ENCODE data around the gene XXYLT1.

XXYLT1 gene

DNA sequence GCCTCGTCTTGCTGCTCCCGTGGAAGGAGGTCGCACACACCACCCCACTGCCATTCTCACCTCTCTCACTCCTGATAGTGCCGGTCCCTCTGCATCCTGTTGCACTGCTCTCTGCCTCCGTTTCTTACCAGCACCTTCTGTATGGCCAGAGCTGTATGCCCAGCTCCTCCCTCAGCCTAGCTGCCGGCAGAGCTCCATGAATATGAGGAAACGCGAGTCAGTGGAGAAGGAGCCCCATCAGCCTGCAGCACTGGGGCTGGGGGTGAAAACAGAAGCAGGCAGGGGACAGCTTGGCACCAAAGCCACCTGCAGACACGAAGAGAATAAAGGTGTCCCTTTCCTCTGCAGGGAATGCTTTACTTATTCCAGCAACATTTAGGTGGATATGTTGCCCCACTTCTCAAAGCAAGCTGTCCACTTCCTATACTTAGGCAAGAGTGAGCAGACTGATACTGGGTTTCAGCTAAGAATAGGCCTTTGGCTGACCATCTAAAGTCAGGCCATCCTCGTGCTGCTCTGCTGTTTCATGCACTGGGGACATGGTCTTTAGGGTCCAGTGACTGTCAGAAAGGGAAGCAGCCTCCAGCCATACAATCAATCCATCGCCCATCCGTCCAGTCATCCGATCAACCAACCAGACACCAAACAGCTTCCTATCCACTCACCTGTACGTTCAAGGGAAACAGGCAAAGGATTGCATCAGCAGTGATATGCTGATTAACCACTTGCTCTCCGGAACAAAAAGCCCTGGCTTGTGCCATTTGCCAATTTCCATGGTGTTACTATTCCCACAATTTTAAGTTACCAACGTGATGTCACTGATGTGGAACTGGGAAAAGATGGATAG, 222.7 kb downstream of the XXYLT1 start:
- TF ChIP-seq, protein P1, sequence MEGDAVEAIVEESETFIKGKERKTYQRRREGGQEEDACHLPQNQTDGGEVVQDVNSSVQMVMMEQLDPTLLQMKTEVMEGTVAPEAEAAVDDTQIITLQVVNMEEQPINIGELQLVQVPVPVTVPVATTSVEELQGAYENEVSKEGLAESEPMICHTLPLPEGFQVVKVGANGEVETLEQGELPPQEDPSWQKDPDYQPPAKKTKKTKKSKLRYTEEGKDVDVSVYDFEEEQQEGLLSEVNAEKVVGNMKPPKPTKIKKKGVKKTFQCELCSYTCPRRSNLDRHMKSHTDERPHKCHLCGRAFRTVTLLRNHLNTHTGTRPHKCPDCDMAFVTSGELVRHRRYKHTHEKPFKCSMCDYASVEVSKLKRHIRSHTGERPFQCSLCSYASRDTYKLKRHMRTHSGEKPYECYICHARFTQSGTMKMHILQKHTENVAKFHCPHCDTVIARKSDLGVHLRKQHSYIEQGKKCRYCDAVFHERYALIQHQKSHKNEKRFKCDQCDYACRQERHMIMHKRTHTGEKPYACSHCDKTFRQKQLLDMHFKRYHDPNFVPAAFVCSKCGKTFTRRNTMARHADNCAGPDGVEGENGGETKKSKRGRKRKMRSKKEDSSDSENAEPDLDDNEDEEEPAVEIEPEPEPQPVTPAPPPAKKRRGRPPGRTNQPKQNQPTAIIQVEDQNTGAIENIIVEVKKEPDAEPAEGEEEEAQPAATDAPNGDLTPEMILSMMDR (IDR thresholded peaks at IDR 0.05; ENCODE audit: insufficient read depth, low read length, poor library complexity, severe bottlenecking) = no peak
- no peak for TF ChIP-seq EZH2phosphoT487 (conservative IDR thresholded peaks at IDR 0.05; ENCODE audit: low read length)
- Histone ChIP-seq H3K36me3 (ENCODE audit: low read length) (no peaks in the 10 kb centered on the region), H3F3A (ENCODE audit: insufficient read depth) (no peaks in the 10 kb centered on the region), H3K79me2 (ENCODE audit: insufficient read depth, low read length) (no peaks in the 10 kb centered on the region), H4K20me1 (ENCODE audit: low read depth, low read length) (no peaks in the 10 kb centered on the region), H3K9me2 (replicated peaks; ENCODE audit: insufficient read depth, low read length) (no peaks in the 10 kb centered on the region), H3K9me3 (ENCODE audit: insufficient read depth, low read length) (no peaks in the 10 kb centered on the region), H3K27me3 (ENCODE audit: low read length) (no peaks in the 10 kb centered on the region; the same call in 1 of the 2 replicates), H2AFZ (ENCODE audit: low read depth, low read length, severe bottlenecking) (no peak overlapping the region), H3K4me3 (ENCODE audit: insufficient read depth, low read length, poor library complexity, severe bottlenecking) (no peak overlapping the region), H3K4me2 (ENCODE audit: low read depth, low read length, poor library complexity, severe bottlenecking) (no peak overlapping the region), H3K9ac (ENCODE audit: low read length) (no peak overlapping the region), H3K27ac (ENCODE audit: low read depth, low read length) (no peak overlapping the region)

DNA sequence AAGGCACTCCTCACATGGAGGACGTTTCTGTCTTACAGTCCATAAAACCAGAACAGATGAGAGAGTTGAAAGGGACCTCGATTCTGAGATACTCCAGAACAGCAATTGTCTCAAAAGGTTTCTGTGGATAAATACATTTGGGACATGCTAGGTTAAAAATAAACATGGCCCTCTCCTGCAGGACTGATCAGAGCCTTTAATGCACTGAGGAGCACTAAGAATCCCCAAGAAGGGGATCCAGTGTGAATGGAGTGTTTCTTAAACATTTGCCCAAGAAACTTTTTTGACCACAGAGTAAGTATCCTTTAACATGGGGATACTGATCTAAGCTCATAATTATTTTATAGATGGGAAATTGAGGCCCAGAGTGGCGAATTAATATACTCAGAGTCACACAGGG, 223.4 kb downstream of the XXYLT1 start:
- Histone ChIP-seq H2AFZ (ENCODE audit: low read depth, low read length, severe bottlenecking) (no peak overlapping the region), H3K4me3 (ENCODE audit: insufficient read depth, low read length, poor library complexity, severe bottlenecking) (no peak overlapping the region), H3K27me3 (ENCODE audit: low read length) (no peaks in the 10 kb centered on the region; the same call in 1 of the 2 replicates), H3K9me2 (replicated peaks; ENCODE audit: insufficient read depth, low read length) (no peaks in the 10 kb centered on the region), H4K20me1 (ENCODE audit: low read depth, low read length) (no peaks in the 10 kb centered on the region), H3K9me3 (ENCODE audit: insufficient read depth, low read length) (no peaks in the 10 kb centered on the region), H3K9ac (ENCODE audit: low read length) (no peak overlapping the region), H3K79me2 (ENCODE audit: insufficient read depth, low read length) (no peaks in the 10 kb centered on the region), H3F3A (ENCODE audit: insufficient read depth) (no peaks in the 10 kb centered on the region), H3K36me3 (ENCODE audit: low read length) (no peaks in the 10 kb centered on the region), H3K4me2 (ENCODE audit: low read depth, low read length, poor library complexity, severe bottlenecking) (no peak overlapping the region), H3K27ac (ENCODE audit: low read depth, low read length) (no peak overlapping the region)
- no peak for TF ChIP-seq EZH2phosphoT487 (conservative IDR thresholded peaks at IDR 0.05; ENCODE audit: low read length)
- TF ChIP-seq, protein P1 (IDR thresholded peaks at IDR 0.05; ENCODE audit: insufficient read depth, low read length, poor library complexity, severe bottlenecking) = no peak

DNA sequence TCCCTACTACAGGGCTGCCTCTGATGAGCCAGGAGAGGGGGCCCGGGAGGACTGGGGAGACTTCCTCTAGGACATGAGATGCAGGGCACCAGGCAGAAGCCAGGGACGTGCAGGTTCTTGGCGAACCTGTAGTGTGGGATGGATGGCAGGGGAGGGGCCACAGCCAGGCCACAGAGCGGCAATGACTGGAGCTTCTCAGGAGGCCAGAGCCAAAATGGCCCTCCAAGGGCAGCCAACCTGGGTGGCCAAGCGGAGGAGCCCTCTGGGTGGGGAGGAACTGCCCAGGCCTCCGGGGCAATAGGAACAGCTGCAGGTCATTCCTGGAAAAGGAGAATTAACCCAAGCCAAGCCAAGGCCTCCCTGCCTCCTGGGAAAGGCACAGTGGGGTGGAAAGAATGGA, 224.5 kb downstream of the XXYLT1 start:
- H3K79me2 ChIP-seq (ENCODE audit: insufficient read depth, low read length) = no peaks in the 10 kb centered on the region
- H3K36me3 ChIP-seq (ENCODE audit: low read length) = no peaks in the 10 kb centered on the region
- no peaks in the 10 kb centered on the region for H3K9me3 ChIP-seq (ENCODE audit: insufficient read depth, low read length)
- H3K4me3 ChIP-seq (ENCODE audit: insufficient read depth, low read length, poor library complexity, severe bottlenecking) = no peak overlapping the region
- H3K27me3 ChIP-seq (ENCODE audit: low read length) = no peaks in the 10 kb centered on the region; the same call in 1 of the 2 replicates
- H4K20me1 ChIP-seq (ENCODE audit: low read depth, low read length) = no peaks in the 10 kb centered on the region
- H3K9ac ChIP-seq (ENCODE audit: low read length) = no peak overlapping the region
- H3K9me2 ChIP-seq (replicated peaks; ENCODE audit: insufficient read depth, low read length) = no peaks in the 10 kb centered on the region
- H3K27ac ChIP-seq (ENCODE audit: low read depth, low read length) = no peak overlapping the region
- H3F3A ChIP-seq (ENCODE audit: insufficient read depth) = no peaks in the 10 kb centered on the region
- no peak overlapping the region for H2AFZ ChIP-seq (ENCODE audit: low read depth, low read length, severe bottlenecking)
- TF ChIP-seq, protein P1 (IDR thresholded peaks at IDR 0.05; ENCODE audit: insufficient read depth, low read length, poor library complexity, severe bottlenecking) = no peak
- no peak for TF ChIP-seq EZH2phosphoT487 (conservative IDR thresholded peaks at IDR 0.05; ENCODE audit: low read length)
- H3K4me2 ChIP-seq (ENCODE audit: low read depth, low read length, poor library complexity, severe bottlenecking) = no peak overlapping the region

Data from SU-DHL-6 (cell line).